A549 (cell line): ENCODE measurements around the gene KIAA1755. TPM values are rescaled to one million over a fixed set of nuclear protein-coding genes. Genes with fewer than 3 reads are reported as not detected.
"Not testable (repeated sequence)": the region's sequence is repeated elsewhere in the genome, so short reads cannot be mapped to it uniquely, and the experiment has no call there.

Source experiments
- ATAC-seq, 2 experiments: fragments of 200-7000 bp in 1 of 2; fragments of >200 bp in 1 of 2; cut with Nextera tagmentation in 1 of 2; cut with Tn5 transposase in 1 of 2; 3 replicates each; pipeline versions ENCODE4 v1.8.0 to v1.9.1; 2018 to 2020; ENCODE audit warnings: mild to moderate bottlenecking in 1 of 2, moderate library complexity in 1 of 2
- CTCF ChIA-PET: fragments of 300-600 bp; sonication (Branson Sonifier 250); formaldehyde crosslinking; extraction: SDS; loops from one replicate; lab custom pipeline; 2021; ENCODE audit warnings: antibody characterized with exemption, inconsistent platforms; lab: Yijun Ruan, JAX
- POLR2A ChIA-PET: fragments of 350-600 bp; formaldehyde crosslinking; extraction: SDS; loops from one replicate; lab custom pipeline; 2021; ENCODE audit warnings: antibody characterized with exemption, inconsistent platforms; lab: Yijun Ruan, JAX
- DNase-seq, 2 experiments: peaks; one replicate each; pipeline versions ENCODE4 v3.0.0 to v3.0.0-alpha.2; 2011 to 2016; ENCODE audit warnings: low read depth in 1 of 2, low spot score in 1 of 2
- FAIRE-seq: peaks from 2 replicates; lab custom pipeline; 2011; peaks lifted over from hg19 to GRCh38; lab: Jason Lieb, UNC
- H3K27ac ChIP-seq, 2 experiments: fragments of >200 bp; sonication (Bioruptor Twin); formaldehyde crosslinking; 3 replicates each; pipeline ENCODE4 v1.5.1; 2016 to 2017
- H3K4me1 ChIP-seq: fragments of >200 bp; sonication (Bioruptor Twin); formaldehyde crosslinking; 3 replicates; pipeline ENCODE4 v1.6.1; 2016
- H3K4me2 ChIP-seq: fragments of >200 bp; sonication (Bioruptor Twin); formaldehyde crosslinking; 3 replicates; pipeline ENCODE4 v1.6.1; 2016
- H3K4me3 ChIP-seq: fragments of >200 bp; sonication (Bioruptor Twin); formaldehyde crosslinking; 3 replicates; pipeline ENCODE4 v1.5.1; 2016
- H3K9me3 ChIP-seq: fragments of >200 bp; sonication (Bioruptor Twin); formaldehyde crosslinking; 3 replicates; pipeline ENCODE4 v1.6.1; 2016
- ATOH8 ChIP-seq: fragments of 250-450 bp; sonication (Bioruptor Pico); IDR thresholded peaks from 2 replicates; pipeline ENCODE4 v1.5.0; 2020; ENCODE audit warnings: low read depth, mild to moderate bottlenecking, moderate library complexity
- CHD4 ChIP-seq: fragments of 200-600 bp; sonication (generic); IDR thresholded peaks from 2 replicates; pipeline ENCODE4 v1.6.1; 2016; ENCODE audit warnings: antibody characterized with exemption, mild to moderate bottlenecking, borderline replicate concordance
- ELK1 ChIP-seq: fragments of 150-350 bp; IDR thresholded peaks from 2 replicates; pipeline ENCODE4 v1.6.1; 2014; ENCODE audit warnings: low read depth, mild to moderate bottlenecking, low read length
- EP300 ChIP-seq, 2 experiments: fragments of >200 bp; sonication (Bioruptor Twin); formaldehyde crosslinking; IDR thresholded peaks; 2 replicates in 1 of 2; 3 replicates in 1 of 2; pipeline ENCODE4 v1.6.1; 2016 to 2017
- ESRRA ChIP-seq: fragments of 150-350 bp; IDR thresholded peaks from 2 replicates; pipeline ENCODE4 v1.6.1; 2014; ENCODE audit warnings: mild to moderate bottlenecking, low read length, borderline replicate concordance
- FOSL2 ChIP-seq, 2 experiments: fragments of 450-650 bp in 1 of 2; fragments of >200 bp in 1 of 2; sonication (Bioruptor Twin) in 1 of 2; formaldehyde crosslinking; IDR thresholded peaks; 2 replicates each; pipeline versions ENCODE4 v1.5.0 to v1.6.1; 2016 to 2020; ENCODE audit warnings: mild to moderate bottlenecking in 1 of 2, moderate library complexity in 1 of 2
- HDAC2 ChIP-seq: fragments of 200-600 bp; sonication (generic); IDR thresholded peaks from 2 replicates; pipeline ENCODE4 v1.6.1; 2016
- HMGXB4 ChIP-seq: fragments of 250-450 bp; sonication (Bioruptor Pico); IDR thresholded peaks from 2 replicates; pipeline ENCODE4 v1.5.0; 2021; ENCODE audit warnings: mild to moderate bottlenecking, moderate library complexity, borderline replicate concordance
- HOXA7 ChIP-seq: fragments of 250-450 bp; sonication (Bioruptor Pico); IDR thresholded peaks from 2 replicates; pipeline ENCODE4 v1.5.0; 2020; ENCODE audit warnings: mild to moderate bottlenecking, moderate library complexity
- JUN ChIP-seq, 2 experiments: fragments of >200 bp; sonication (Bioruptor Twin); formaldehyde crosslinking; IDR thresholded peaks; 2 replicates in 1 of 2; 3 replicates in 1 of 2; pipeline ENCODE4 v1.6.1; 2016 to 2017
- JUNB ChIP-seq: fragments of >200 bp; sonication (Bioruptor Twin); formaldehyde crosslinking; IDR thresholded peaks from 2 replicates; pipeline ENCODE4 v1.6.1; 2016
- KDM5A ChIP-seq: fragments of 200-600 bp; sonication (generic); IDR thresholded peaks from 2 replicates; pipeline ENCODE4 v1.6.1; 2016; ENCODE audit warnings: antibody characterized with exemption, mild to moderate bottlenecking
- MAFK ChIP-seq: fragments of 450-650 bp; IDR thresholded peaks from 2 replicates; pipeline ENCODE4 v1.6.1; 2014; ENCODE audit not compliant: partially characterized antibody
- NFE2L2 ChIP-seq: fragments of 150-350 bp; conservative IDR thresholded peaks from 2 replicates; pipeline ENCODE4 v1.6.1; 2014; ENCODE audit warnings: low read length
- NPAS2 ChIP-seq: fragments of 250-450 bp; sonication (Bioruptor Pico); IDR thresholded peaks from 2 replicates; pipeline ENCODE4 v1.8.0; 2022; ENCODE audit warnings: mild to moderate bottlenecking, moderate library complexity, borderline replicate concordance
- POLR2AphosphoS2 ChIP-seq: conservative IDR thresholded peaks from 2 replicates; pipeline ENCODE4 v1.6.1; 2012; ENCODE audit warnings: low read length, improper control_type of control experiment, inconsistent platforms
- SREBF2 ChIP-seq: fragments of 450-650 bp; IDR thresholded peaks from 2 replicates; pipeline ENCODE4 v1.6.1; 2014; ENCODE audit warnings: mild to moderate bottlenecking, moderate library complexity
- TP53 ChIP-seq: fragments of 250-450 bp; sonication (Bioruptor Pico); IDR thresholded peaks from 2 replicates; pipeline ENCODE4 v1.5.0; 2021; ENCODE audit warnings: mild to moderate bottlenecking, moderate library complexity
- WGBS: methylation state at CpG from one replicate; pipeline ENCODE4 v1.1.6; 2017; ENCODE audit errors: missing lambda C conversion rate; 5-methylcytosine and 5-hydroxymethylcytosine counted together
- polyA plus RNA-seq, 4 experiments: library from polyadenylated mRNA; depleted of rRNA in 3 of 4; stranded (reverse); fragments of >200 nt; fragmentation: RNase III in 1 of 4; extraction: RNeasy Plus Mini Kit Qiagen cat#74134 plus additional on column Dnase treatment in 1 of 4; gene quantifications; 2 replicates in 3 of 4; 3 replicates in 1 of 4; pipeline ENCODE4 v1.2.3, GENCODE V29; 2011 to 2017

KIAA1755 gene
- polyA plus RNA-seq, 2 of the 4 experiments (the other 2 are of a cell fraction), result 0.04 to 0.21 TPM

GRCh38 chr20:38284893-38285444, 24.4 kb upstream of the KIAA1755 start:
- CTCF ChIA-PET, result interaction anchor here (2.2 kb wide), 1 partner anchor 13 kb away, joined by 7 read pairs; no protein-coding TSS in a partner anchor
- 43% methylated on average over 4 of the region's 5 CpGs for WGBS
- POLR2A ChIA-PET, result no interaction called here
- Histone ChIP-seq H3K4me1 (no peaks in the 10 kb centered on the region), H3K4me3 (no peak overlapping the region), H3K4me2 (no peak overlapping the region), H3K9me3 (no peaks in the 10 kb centered on the region), H3K27ac (no peak overlapping the region)
- no peak for ATAC-seq
- no peak for TF ChIP-seq JUN (IDR thresholded peaks at IDR 0.05)
- no peak for TF ChIP-seq ATOH8
- no peak for TF ChIP-seq TP53 (CRISPR knock-in tag)
- TF ChIP-seq POLR2AphosphoS2, result no peak
- TF ChIP-seq CHD4, result no peak
- DNase-seq, result no peak
- no peak for FAIRE-seq

GRCh38 chr20:38284066-38284650, 23.6 kb upstream of the KIAA1755 start:
- WGBS, result 61% methylated on average over 7 of the region's 7 CpGs
- H3K9me3 ChIP-seq, H3K27ac ChIP-seq, DNase-seq, H3K4me2 ChIP-seq, H3K4me3 ChIP-seq, FAIRE-seq, ATAC-seq, H3K4me1 ChIP-seq, POLR2A ChIA-PET: not testable (repeated sequence)
- CTCF ChIA-PET, result interaction anchor here (2.2 kb wide), 1 partner anchor 12 kb away, joined by 7 read pairs; no protein-coding TSS in a partner anchor

- WGBS, result 52% methylated on average over 2 of the region's 2 CpGs
Observed at GRCh38 chr20:38283236-38283635, 22.7 kb upstream of the KIAA1755 start.

GRCh38 chr20:38281176-38281915, 20.8 kb upstream of the KIAA1755 start:
- FAIRE-seq, H3K4me2 ChIP-seq, H3K4me3 ChIP-seq, H3K4me1 ChIP-seq, H3K27ac ChIP-seq, POLR2A ChIA-PET, ATAC-seq, DNase-seq, H3K9me3 ChIP-seq: not testable (repeated sequence)
- CTCF ChIA-PET, result interaction anchor here (1.4 kb wide), 1 partner anchor 9 kb away, joined by 3 read pairs; no protein-coding TSS in a partner anchor
- WGBS, result 70% methylated on average over 6 of the region's 6 CpGs

More at GRCh38 chr20:38283236-38283635, 22.7 kb upstream of the KIAA1755 start:
- no peak for DNase-seq
- no peak overlapping the region for H3K27ac ChIP-seq
- H3K4me3 ChIP-seq, result no peak overlapping the region
- ChIA-PET POLR2A (no interaction called here), CTCF (interaction anchor here (2.2 kb wide), 1 partner anchor 11 kb away, joined by 7 read pairs; no protein-coding TSS in a partner anchor)
- no peak overlapping the region for H3K4me2 ChIP-seq
- no peak for ATAC-seq
- no peaks in the 10 kb centered on the region for H3K9me3 ChIP-seq
- FAIRE-seq, result no peak
- TF ChIP-seq FOSL2 (IDR thresholded peaks at IDR 0.05) (no peak), FOSL2 (CRISPR knock-in tag; IDR thresholded peaks at IDR 0.05) (no peak), EP300 (IDR thresholded peaks at IDR 0.05) (no peak)
- no peaks in the 10 kb centered on the region for H3K4me1 ChIP-seq

GRCh38 chr20:38278763-38279162, 18.2 kb upstream of the KIAA1755 start:
- no peak overlapping the region for H3K4me3 ChIP-seq
- WGBS, result 92% methylated on average over 2 of the region's 2 CpGs
- FAIRE-seq (no peak), DNase-seq (no peak), ATAC-seq (no peak)
- H3K4me1 ChIP-seq, result no peaks in the 10 kb centered on the region
- no peak overlapping the region for H3K4me2 ChIP-seq
- ChIA-PET CTCF (interaction anchor here (0.8 to 1.2 kb wide), 5 partner anchors 12 to 47 kb away, joined by 3 to 5 read pairs (median 3); no protein-coding TSS in a partner anchor), POLR2A (no interaction called here)
- 0 out of 3 replicates have a peak, but pooled peaks cover 3% of the 10 kb centered on the region for H3K9me3 ChIP-seq
- no peak overlapping the region for H3K27ac ChIP-seq
- TF ChIP-seq SREBF2 (no peak), MAFK (no peak), POLR2AphosphoS2 (no peak), NFE2L2 (no peak), JUNB (no peak), HOXA7 (no peak), ESRRA (no peak), ELK1 (no peak), KDM5A (no peak), NPAS2 (no peak), HDAC2 (no peak), HMGXB4 (CRISPR knock-in tag) (no peak)
